Astrocyte of the spinal cord (primary cell): ENCODE data around the gene SSX2IP.
"Not testable (repeated sequence)": the region's sequence is repeated elsewhere in the genome, so short reads cannot be mapped to it uniquely, and the experiment has no call there.

Experiments
- DNase-seq: peaks from one replicate; pipeline ENCODE4 v3.0.0; 2011; ENCODE audit warnings: low read depth, low spot score
- H3K4me3 ChIP-seq: 2 replicates; pipeline ENCODE4 v1.5.1; 2011; ENCODE audit warnings: low read depth, mild to moderate bottlenecking, low read length, moderate library complexity
- CTCF ChIP-seq: IDR thresholded peaks from 2 replicates; pipeline ENCODE4 v1.5.1; 2012; ENCODE audit warnings: low read depth, mild to moderate bottlenecking, low read length, inconsistent platforms
- in situ Hi-C: cut with HindIII; loops from 2 replicates; pipeline ENCODE4 v1.10.0; 2017; ENCODE audit warnings: low sequenced_read_pairs

Gene SSX2IP

GRCh38 chr1:84732520-84732919, 42.3 kb upstream of the SSX2IP start:
- in situ Hi-C loops: no loop called here
- no peak for TF ChIP-seq CTCF
- no peak for DNase-seq
- no peak overlapping the region for H3K4me3 ChIP-seq

DNA sequence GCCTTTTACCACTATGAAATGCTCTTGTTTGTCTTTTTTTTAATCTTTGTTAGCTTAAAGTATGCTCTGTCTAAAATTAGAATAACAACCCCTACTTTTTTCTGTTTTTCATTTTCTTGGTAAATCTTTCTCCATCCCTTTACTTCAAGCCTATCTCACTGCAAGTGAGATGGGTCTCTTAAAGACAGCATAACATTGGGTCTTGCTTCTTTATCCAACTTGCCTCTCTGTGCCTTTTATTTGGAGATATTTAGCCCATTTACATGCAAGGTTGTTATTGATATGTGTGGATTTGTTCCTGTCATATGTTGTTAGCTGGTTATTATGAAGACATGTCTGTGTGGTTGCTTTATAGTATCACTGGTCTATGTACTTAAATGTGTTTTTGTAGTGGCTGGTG, 41.3 kb upstream of the SSX2IP start:
- no peak for TF ChIP-seq CTCF
- H3K4me3 ChIP-seq: no peak overlapping the region
- no peak for DNase-seq
- in situ Hi-C loops: no loop called here

DNA sequence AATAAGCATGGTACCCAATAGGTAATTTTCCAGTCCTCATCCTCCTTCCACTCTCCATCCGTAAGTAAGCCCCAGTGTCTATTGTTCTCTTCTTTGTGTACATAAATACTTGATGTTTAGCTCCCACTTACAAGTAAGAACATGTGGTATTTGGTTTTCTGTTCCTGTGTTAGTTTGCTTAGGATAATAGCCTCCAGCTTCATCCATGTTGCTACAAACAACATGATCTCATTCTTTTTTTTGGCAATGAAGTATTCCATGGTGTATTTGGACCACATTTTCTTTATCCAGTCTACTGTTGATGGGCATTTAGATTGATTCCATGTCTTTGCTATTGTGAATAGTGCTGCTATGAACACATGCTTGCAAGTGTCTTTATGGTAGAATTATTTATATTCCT, 37.5 kb upstream of the SSX2IP start:
- DNase-seq, H3K4me3 ChIP-seq, in situ Hi-C loops: not testable (repeated sequence)

- DNase-seq: peak; percentile 33
- H3K4me3 ChIP-seq: no peak overlapping the region
- no peak for TF ChIP-seq CTCF
- in situ Hi-C loops: no loop called here
Measured at GRCh38 chr1:84726593-84727499, 36.6 kb upstream of the SSX2IP start.

GRCh38 chr1:84724128-84724860, 34.0 kb upstream of the SSX2IP start:
- in situ Hi-C loops: no loop called here
- no peak overlapping the region for H3K4me3 ChIP-seq
- peak; percentile 34 for TF ChIP-seq CTCF
- DNase-seq: no peak

DNA sequence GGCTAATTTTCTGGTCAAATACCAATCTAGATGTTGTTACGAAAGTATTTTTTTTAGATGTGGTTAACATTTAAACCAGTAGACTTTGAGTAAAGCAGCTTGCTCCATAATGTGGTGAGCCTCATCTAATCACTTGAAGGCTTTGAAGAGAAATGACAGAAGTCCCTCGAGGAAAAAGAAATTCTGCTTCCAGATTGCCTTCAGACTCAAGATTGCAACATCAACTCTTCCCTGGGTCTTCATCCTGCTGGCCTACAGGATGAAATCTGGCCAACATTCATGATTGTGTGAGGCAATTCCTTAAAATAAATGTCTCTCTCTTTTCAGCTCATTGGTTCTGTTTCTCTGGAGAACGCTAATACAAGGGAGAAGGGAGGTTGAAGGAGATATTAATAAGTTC, 32.5 kb upstream of the SSX2IP start:
- in situ Hi-C loops: no loop called here
- no peak for DNase-seq
- no peak for TF ChIP-seq CTCF
- no peak overlapping the region for H3K4me3 ChIP-seq

GRCh38 chr1:84721872-84722271, 31.6 kb upstream of the SSX2IP start:
- in situ Hi-C loops, DNase-seq, H3K4me3 ChIP-seq: not testable (repeated sequence)
